Measurements from ENCODE around the gene HS3ST5. TPM values are rescaled to one million over a fixed set of nuclear protein-coding genes. Genes with fewer than 3 reads are reported as not detected.
A peak's percentile ranks its signal among the peaks of the same experiment; 100 is the strongest.
"Not testable (repeated sequence)": the region's sequence is repeated elsewhere in the genome, so short reads cannot be mapped to it uniquely, and the experiment has no call there.

HS3ST5 gene
- total and polyA plus RNA-seq, 2 experiments from 2014 or later = 2.4 to 4.1 TPM

- DNase-seq (ENCODE audit: low read depth in 1 of 2, low spot score in 1 of 2) = no peak
- Histone ChIP-seq H3K27me3 (no peaks in the 10 kb centered on the region), H3K4me3 (no peak overlapping the region), H3K9me3 (ENCODE audit: low read depth) (no peaks in the 10 kb centered on the region), H3K4me1 (ENCODE audit: low read depth) (peaks cover 10% of the 10 kb centered on the region), H3K27ac (no peak overlapping the region), H3K36me3 (no peaks in the 10 kb centered on the region)
- no peak for TF ChIP-seq CTCF (IDR thresholded peaks at IDR 0.05; ENCODE audit: low read depth, low read length)
Measured at GRCh38 chr6:114154812-114155211, 188.0 kb downstream of the HS3ST5 start.

- no peak overlapping the region for H3K4me3 ChIP-seq
- H3K27ac ChIP-seq = no peak overlapping the region
- TF ChIP-seq CTCF (IDR thresholded peaks at IDR 0.05; ENCODE audit: low read depth, low read length) = no peak
- H3K9me3 ChIP-seq (ENCODE audit: low read depth) = no peaks in the 10 kb centered on the region
- no peaks in the 10 kb centered on the region for H3K27me3 ChIP-seq
- peaks cover 7% of the 10 kb centered on the region for H3K4me1 ChIP-seq (ENCODE audit: low read depth)
- no peaks in the 10 kb centered on the region for H3K36me3 ChIP-seq
- DNase-seq (ENCODE audit: low read depth in 1 of 2, low spot score in 1 of 2) = no peak
Measured at GRCh38 chr6:114153448-114153847, 189.4 kb downstream of the HS3ST5 start.

GRCh38 chr6:114151064-114151690 is 191.6 kb downstream of the HS3ST5 start:
- Histone ChIP-seq H3K9me3 (ENCODE audit: low read depth) (no peaks in the 10 kb centered on the region), H3K4me3 (no peak overlapping the region), H3K36me3 (no peaks in the 10 kb centered on the region), H3K27ac (no peak overlapping the region), H3K27me3 (no peaks in the 10 kb centered on the region), H3K4me1 (ENCODE audit: low read depth) (no peaks in the 10 kb centered on the region)
- no peak for TF ChIP-seq CTCF (IDR thresholded peaks at IDR 0.05; ENCODE audit: low read depth, low read length)
- DNase-seq (ENCODE audit: low read depth in 1 of 2, low spot score in 1 of 2) = no peak

- H3K4me1 ChIP-seq (ENCODE audit: low read depth) = peaks cover 18% of the 10 kb centered on the region
- not testable (repeated sequence) for H3K9me3 ChIP-seq (ENCODE audit: low read depth); DNase-seq (ENCODE audit: low read depth in 1 of 2, low spot score in 1 of 2); H3K27me3 ChIP-seq; H3K27ac ChIP-seq; H3K36me3 ChIP-seq; H3K4me3 ChIP-seq
Measured at GRCh38 chr6:114149182-114149581, 193.6 kb downstream of the HS3ST5 start.

- peak in 1 of 2 donors; percentile 65 for DNase-seq (ENCODE audit: low read depth in 1 of 2, low spot score in 1 of 2)
- no peak for TF ChIP-seq CTCF (IDR thresholded peaks at IDR 0.05; ENCODE audit: low read depth, low read length)
- H3K9me3 ChIP-seq (ENCODE audit: low read depth) = no peaks in the 10 kb centered on the region
- H3K4me1 ChIP-seq (ENCODE audit: low read depth) = peaks cover 29% of the 10 kb centered on the region
- no peaks in the 10 kb centered on the region for H3K27me3 ChIP-seq
- H3K36me3 ChIP-seq = no peaks in the 10 kb centered on the region
- H3K4me3 ChIP-seq = no peak overlapping the region
- H3K27ac ChIP-seq = peak overlapping the region; percentile 97
Measured at GRCh38 chr6:114144887-114145851, 197.7 kb downstream of the HS3ST5 start.

GRCh38 chr6:114142258-114142657 is 200.6 kb downstream of the HS3ST5 start:
- no peak for TF ChIP-seq CTCF (IDR thresholded peaks at IDR 0.05; ENCODE audit: low read depth, low read length)
- H3K4me1 ChIP-seq (ENCODE audit: low read depth) = peaks cover 29% of the 10 kb centered on the region
- no peaks in the 10 kb centered on the region for H3K9me3 ChIP-seq (ENCODE audit: low read depth)
- H3K36me3 ChIP-seq = no peaks in the 10 kb centered on the region
- H3K27me3 ChIP-seq = no peaks in the 10 kb centered on the region
- DNase-seq (ENCODE audit: low read depth in 1 of 2, low spot score in 1 of 2) = no peak
- no peak overlapping the region for H3K4me3 ChIP-seq
- no peak overlapping the region for H3K27ac ChIP-seq

Measured in cardiac muscle cell (in vitro differentiated cells and primary cell).